ENCODE data around the gene CAPZA2.

- TF ChIP-seq MXI1 (IDR thresholded peaks at IDR 0.05; ENCODE audit: low read depth, low read length) (no peak), PRDM15 (CRISPR knock-in tag; IDR thresholded peaks at IDR 0.05) (no peak), CTCF (IDR thresholded peaks at IDR 0.05 in 2 of 3, conservative IDR thresholded peaks at IDR 0.05 in 1 of 3; ENCODE audit: control insufficient read depth in 2 of 3, extremely low read depth in 1 of 3, insufficient read depth in 1 of 3, low read depth in 3 of 3, low read length in 3 of 3) (no peak)
Observed at GRCh38 chr7:116932566-116932965, 70.2 kb downstream of the CAPZA2 start.

All from GM12878 (cell line).